H9 (cell line): ENCODE measurements around the gene ERCC2. TPM values are rescaled to one million over a fixed set of nuclear protein-coding genes. Genes with fewer than 3 reads are reported as not detected.

ENCODE experiments used
- DNase-seq: peaks from one replicate; pipeline ENCODE4 v3.0.0-alpha.2; 2017
- H2AFZ ChIP-seq: one replicate; pipeline ENCODE4 v1.6.1; 2013; ENCODE audit warnings: mild to moderate bottlenecking, low read length, control low read depth, moderate library complexity
- H2AK5ac ChIP-seq: 2 replicates; pipeline ENCODE4 v1.6.1; 2013; ENCODE audit warnings: low read length, control low read depth, mixed read lengths; ENCODE audit not compliant: insufficient read length
- H2BK120ac ChIP-seq: one replicate; pipeline ENCODE4 v1.6.1; 2013; ENCODE audit warnings: low read depth, mild to moderate bottlenecking, low read length, control low read depth, inconsistent platforms; ENCODE audit not compliant: poor library complexity, severe bottlenecking
- H2BK12ac ChIP-seq: 2 replicates; pipeline ENCODE4 v1.6.1; 2013; ENCODE audit warnings: low read length, control low read depth, mixed read lengths, low read depth; ENCODE audit not compliant: insufficient read length
- H2BK15ac ChIP-seq: 2 replicates; pipeline ENCODE4 v1.6.1; 2013; ENCODE audit warnings: low read depth, low read length, control low read depth
- H2BK20ac ChIP-seq: one replicate; pipeline ENCODE4 v1.6.1; 2013; ENCODE audit warnings: low read depth, mild to moderate bottlenecking, low read length, control low read depth, inconsistent platforms; ENCODE audit not compliant: poor library complexity, severe bottlenecking
- H2BK5ac ChIP-seq: 2 replicates; pipeline ENCODE4 v1.6.1; 2013; ENCODE audit warnings: low read length, control low read depth, mixed read lengths; ENCODE audit not compliant: insufficient read length
- H3K14ac ChIP-seq: 2 replicates; pipeline ENCODE4 v1.6.1; 2013; ENCODE audit warnings: low read length, control low read depth; ENCODE audit not compliant: insufficient read depth
- H3K18ac ChIP-seq: 2 replicates; pipeline ENCODE4 v1.6.1; 2013; ENCODE audit warnings: low read depth, mild to moderate bottlenecking, mixed read lengths, low read length, control low read depth; ENCODE audit not compliant: insufficient read length
- H3K23ac ChIP-seq: 2 replicates; pipeline ENCODE4 v1.6.1; 2013; ENCODE audit warnings: low read length, control low read depth, mixed read lengths, low read depth; ENCODE audit not compliant: insufficient read length
- H3K23me2 ChIP-seq: 2 replicates; pipeline ENCODE4 v1.6.1; 2013; ENCODE audit warnings: low read depth, mild to moderate bottlenecking, mixed read lengths, low read length, control low read depth; ENCODE audit not compliant: insufficient read length, poor library complexity, severe bottlenecking
- H3K27ac ChIP-seq: 2 replicates; pipeline ENCODE4 v1.5.1; 2013; ENCODE audit warnings: low read length, control low read depth, mixed read lengths, low read depth; ENCODE audit not compliant: insufficient read length
- H3K27me3 ChIP-seq: 2 replicates; pipeline ENCODE4 v1.6.1; 2013; ENCODE audit warnings: low read length, control low read depth, inconsistent platforms; ENCODE audit not compliant: insufficient read depth
- H3K4ac ChIP-seq: 2 replicates; pipeline ENCODE4 v1.6.1; 2013; ENCODE audit warnings: low read depth, mild to moderate bottlenecking, control low read depth, inconsistent platforms, low read length, moderate library complexity
- H3K4me1 ChIP-seq: 2 replicates; pipeline ENCODE4 v1.6.1; 2013; ENCODE audit warnings: low read length, control low read depth, inconsistent platforms; ENCODE audit not compliant: insufficient read depth
- H3K4me2 ChIP-seq: 2 replicates; pipeline ENCODE4 v1.6.1; 2013; ENCODE audit warnings: low read length, control low read depth, mixed read lengths; ENCODE audit not compliant: insufficient read length, insufficient read depth
- H3K56ac ChIP-seq: 2 replicates; pipeline ENCODE4 v1.6.1; 2013; ENCODE audit warnings: low read depth, mild to moderate bottlenecking, mixed read lengths, low read length, control low read depth; ENCODE audit not compliant: insufficient read length
- H3K79me1 ChIP-seq: 2 replicates; pipeline ENCODE4 v1.6.1; 2013; ENCODE audit warnings: low read depth, mild to moderate bottlenecking, moderate library complexity, low read length, control low read depth, inconsistent platforms; ENCODE audit not compliant: insufficient read depth, poor library complexity, severe bottlenecking
- H3K79me2 ChIP-seq: 2 replicates; pipeline ENCODE4 v1.6.1; 2013; ENCODE audit warnings: low read length, control low read depth, inconsistent platforms; ENCODE audit not compliant: insufficient read depth
- H3K9ac ChIP-seq: 2 replicates; pipeline ENCODE4 v1.6.1; 2013; ENCODE audit warnings: low read length, control low read depth, mixed read lengths; ENCODE audit not compliant: insufficient read length; ENCODE audit errors: extremely low read depth
- H3K9me3 ChIP-seq: one replicate; pipeline ENCODE4 v1.6.1; 2013; ENCODE audit warnings: low read depth, low read length, inconsistent platforms; ENCODE audit not compliant: control insufficient read depth
- H3T11ph ChIP-seq: one replicate; pipeline ENCODE4 v1.6.1; 2013; ENCODE audit warnings: mild to moderate bottlenecking, low read length, control low read depth, inconsistent platforms
- H4K20me1 ChIP-seq: one replicate; pipeline ENCODE4 v1.6.1; 2013; ENCODE audit not compliant: control insufficient read depth, insufficient read length, insufficient read depth
- H4K5ac ChIP-seq: 2 replicates; pipeline ENCODE4 v1.6.1; 2013; ENCODE audit warnings: low read depth, mild to moderate bottlenecking, mixed read lengths, low read length, control low read depth; ENCODE audit not compliant: insufficient read length
- H4K8ac ChIP-seq: replicated peaks from 2 replicates; pipeline ENCODE4 v1.6.1; 2013; ENCODE audit warnings: low read length, control low read depth, mixed read lengths, low read depth; ENCODE audit not compliant: insufficient read length
- H4K91ac ChIP-seq: 2 replicates; pipeline ENCODE4 v1.6.1; 2013; ENCODE audit warnings: low read depth, mild to moderate bottlenecking, moderate library complexity, mixed read lengths, low read length, control low read depth; ENCODE audit not compliant: insufficient read length
- H3K27ac Mint-ChIP-seq, 3 experiments: 2 replicates in 2 of 3; 3 replicates in 1 of 3; pipeline ENCODE4 v1.8.0; 2020 to 2021; ENCODE audit warnings: mixed read lengths in 3 of 3, mild to moderate bottlenecking in 1 of 3, moderate library complexity in 1 of 3
- H3K27me3 Mint-ChIP-seq: 2 replicates; pipeline ENCODE4 v1.8.0; 2021; ENCODE audit warnings: low read depth, mild to moderate bottlenecking, moderate library complexity, mixed read lengths
- H3K36me3 Mint-ChIP-seq, 3 experiments: 2 replicates in 2 of 3; 3 replicates in 1 of 3; pipeline ENCODE4 v1.8.0; 2020 to 2021; ENCODE audit warnings: low read depth in 3 of 3, mixed read lengths in 3 of 3; ENCODE audit not compliant: insufficient read depth in 1 of 3
- H3K4me1 Mint-ChIP-seq, 2 experiments: 2 replicates each; pipeline ENCODE4 v1.8.0; 2020; ENCODE audit warnings: mixed read lengths in 2 of 2
- H3K4me3 Mint-ChIP-seq, 2 experiments: 2 replicates in 1 of 2; 3 replicates in 1 of 2; pipeline ENCODE4 v1.8.0; 2020 to 2021; ENCODE audit warnings: mild to moderate bottlenecking in 2 of 2, mixed read lengths in 2 of 2, moderate library complexity in 1 of 2
- H3K9me3 Mint-ChIP-seq, 2 experiments: 2 replicates in 1 of 2; 3 replicates in 1 of 2; pipeline ENCODE4 v1.8.0; 2020; ENCODE audit warnings: mild to moderate bottlenecking in 2 of 2, mixed read lengths in 2 of 2, moderate library complexity in 1 of 2
- CTCF ChIP-seq: fragments of 200-600 bp; sonication (generic); conservative IDR thresholded peaks from 3 replicates; pipeline ENCODE4 v1.8.0; 2021; ENCODE audit warnings: antibody characterized with exemption, mild to moderate bottlenecking
- WGBS: extraction: QIAGEN DNeasy Blood & Tissue Kit; methylation state at CpG from one replicate; pipeline ENCODE4 v1.1.7; 2013; ENCODE audit warnings: missing lambda C conversion rate, low lambda C conversion rate, mixed read lengths; ENCODE audit not compliant: insufficient read length; ENCODE audit errors: extremely low coverage; 5-methylcytosine and 5-hydroxymethylcytosine counted together
- total RNA-seq: library from RNA; stranded (reverse); gene quantifications from 2 replicates; pipeline ENCODE4 v1.2.1, GENCODE V29; 2021

ERCC2 gene
- total RNA-seq, 1 experiment from 2014 or later = 98.7 TPM

- H3K9ac ChIP-seq = no peak overlapping the region
- peaks cover 15 to 21% of the 10 kb centered on the region in 2 experiments for H3K4me1 Mint-ChIP-seq
- H3K27me3 ChIP-seq = no peaks in the 10 kb centered on the region
- H2AFZ ChIP-seq = no peak overlapping the region
- no peak overlapping the region for H3K4me3 Mint-ChIP-seq
- H2BK15ac ChIP-seq = no peak overlapping the region
- H2BK20ac ChIP-seq = no peak overlapping the region
- no peak overlapping the region for H3K18ac ChIP-seq
- H3K27ac Mint-ChIP-seq = no peak overlapping the region
- peaks cover 4% of the 10 kb centered on the region for H3K23me2 ChIP-seq
- no peak overlapping the region for H3K23ac ChIP-seq
- no peak overlapping the region for H2BK120ac ChIP-seq
- no peak overlapping the region for H4K8ac ChIP-seq
- H4K20me1 ChIP-seq = no peaks in the 10 kb centered on the region
- H3K4ac ChIP-seq = no peak overlapping the region
- H3K4me2 ChIP-seq = no peak overlapping the region
- no CpG with 5 or more reads among the region's 9 CpGs for WGBS
- no peak for TF ChIP-seq CTCF
- no peaks in the 10 kb centered on the region for H3K79me2 ChIP-seq
- H2AK5ac ChIP-seq = no peak overlapping the region
- no peak overlapping the region for H3K14ac ChIP-seq
- peaks cover 2% of the 10 kb centered on the region; the same call in 1 of the 2 replicates for H3K4me1 ChIP-seq
- H3K56ac ChIP-seq = no peak overlapping the region
- H3T11ph ChIP-seq = no peak overlapping the region
- H3K27ac ChIP-seq = no peak overlapping the region
- H3K9me3 ChIP-seq = no peaks in the 10 kb centered on the region
- H3K79me1 ChIP-seq = no peaks in the 10 kb centered on the region
- H3K9me3 Mint-ChIP-seq = no peaks in the 10 kb centered on the region; a peak in 1 of 5 replicates
- no peak overlapping the region for H4K5ac ChIP-seq
- H3K36me3 Mint-ChIP-seq = peaks cover 25 to 57% (median 57%) of the 10 kb centered on the region in 3 experiments
- no peak overlapping the region for H4K91ac ChIP-seq
- no peak for DNase-seq
- H3K27me3 Mint-ChIP-seq = no peaks in the 10 kb centered on the region
- no peak overlapping the region for H2BK5ac ChIP-seq
- no peak overlapping the region for H2BK12ac ChIP-seq
Measured at GRCh38 chr19:45418802-45419201, 48.4 kb upstream of the ERCC2 start.
